Muscle layer of duodenum (tissue), 2 donors: ENCODE measurements around the gene EPHA2.
"Not testable (repeated sequence)": the region's sequence is repeated elsewhere in the genome, so short reads cannot be mapped to it uniquely, and the experiment has no call there.

Source experiments
- H3K27ac ChIP-seq: one replicate; pipeline ENCODE4 v1.7.0; 2013; ENCODE audit warnings: mild to moderate bottlenecking, low read length
- H3K27me3 ChIP-seq: one replicate; pipeline ENCODE4 v1.7.0; 2013; ENCODE audit warnings: low read depth, mild to moderate bottlenecking, control low read depth, low read length
- H3K36me3 ChIP-seq, 2 donors: one replicate each; pipeline ENCODE4 v1.7.0; 2013; ENCODE audit warnings: low read length in 2 of 2, control low read depth in 1 of 2, mild to moderate bottlenecking in 1 of 2; ENCODE audit not compliant: insufficient read depth in 2 of 2, control insufficient read depth in 1 of 2
- H3K4me1 ChIP-seq, 2 donors: one replicate each; pipeline ENCODE4 v1.7.0; 2013; ENCODE audit warnings: low read length in 2 of 2, mild to moderate bottlenecking in 2 of 2, control low read depth in 1 of 2, moderate library complexity in 1 of 2; ENCODE audit not compliant: insufficient read depth in 2 of 2, control insufficient read depth in 1 of 2
- H3K4me3 ChIP-seq, 2 donors: one replicate each; pipeline ENCODE4 v1.7.0; 2013; ENCODE audit warnings: low read length in 2 of 2, low read depth in 1 of 2, mild to moderate bottlenecking in 1 of 2
- H3K9me3 ChIP-seq, 2 donors: one replicate each; pipeline ENCODE4 v1.7.0; 2013; ENCODE audit warnings: low read length in 2 of 2, control low read depth in 1 of 2, mild to moderate bottlenecking in 1 of 2; ENCODE audit not compliant: control insufficient read depth in 1 of 2
- donor health status: healthy.

EPHA2 gene

GRCh38 chr1:16165073-16165364 is 9.2 kb upstream of the EPHA2 start:
- H3K27ac ChIP-seq = no peak overlapping the region
- no peak overlapping the region for H3K4me3 ChIP-seq
- H3K27me3 ChIP-seq = no peaks in the 10 kb centered on the region
- no peaks in the 10 kb centered on the region for H3K9me3 ChIP-seq
- no peaks in the 10 kb centered on the region for H3K36me3 ChIP-seq
- peaks cover 0 to 10% of the 10 kb centered on the region in 2 donors for H3K4me1 ChIP-seq

- Histone ChIP-seq H3K27me3 (no peaks in the 10 kb centered on the region), H3K4me3 (no peak overlapping the region), H3K36me3 (no peaks in the 10 kb centered on the region), H3K9me3 (no peaks in the 10 kb centered on the region), H3K4me1 (peaks cover 0 to 10% of the 10 kb centered on the region in 2 donors), H3K27ac (no peak overlapping the region)
Observed at GRCh38 chr1:16164213-16165072, 8.6 kb upstream of the EPHA2 start.

GRCh38 chr1:16163608-16164212 is 7.8 kb upstream of the EPHA2 start:
- H3K4me3 ChIP-seq, H3K27ac ChIP-seq, H3K4me1 ChIP-seq, H3K36me3 ChIP-seq, H3K27me3 ChIP-seq, H3K9me3 ChIP-seq: not testable (repeated sequence)

- Histone ChIP-seq H3K36me3 (no peaks in the 10 kb centered on the region), H3K4me3 (no peak overlapping the region), H3K4me1 (peaks cover 0 to 4% of the 10 kb centered on the region in 2 donors)
Observed at GRCh38 chr1:16162163-16162822, 6.4 kb upstream of the EPHA2 start.

GRCh38 chr1:16161717-16162116 is 5.8 kb upstream of the EPHA2 start:
- H3K4me3 ChIP-seq = no peak overlapping the region
- H3K36me3 ChIP-seq = no peaks in the 10 kb centered on the region
- peaks cover 0 to 4% of the 10 kb centered on the region in 2 donors for H3K4me1 ChIP-seq
- H3K27ac ChIP-seq = no peak overlapping the region
- no peaks in the 10 kb centered on the region for H3K9me3 ChIP-seq
- H3K27me3 ChIP-seq = no peaks in the 10 kb centered on the region

More at GRCh38 chr1:16162163-16162822, 6.4 kb upstream of the EPHA2 start:
- H3K27ac ChIP-seq = no peak overlapping the region
- H3K27me3 ChIP-seq = no peaks in the 10 kb centered on the region
- no peaks in the 10 kb centered on the region for H3K9me3 ChIP-seq

DNA sequence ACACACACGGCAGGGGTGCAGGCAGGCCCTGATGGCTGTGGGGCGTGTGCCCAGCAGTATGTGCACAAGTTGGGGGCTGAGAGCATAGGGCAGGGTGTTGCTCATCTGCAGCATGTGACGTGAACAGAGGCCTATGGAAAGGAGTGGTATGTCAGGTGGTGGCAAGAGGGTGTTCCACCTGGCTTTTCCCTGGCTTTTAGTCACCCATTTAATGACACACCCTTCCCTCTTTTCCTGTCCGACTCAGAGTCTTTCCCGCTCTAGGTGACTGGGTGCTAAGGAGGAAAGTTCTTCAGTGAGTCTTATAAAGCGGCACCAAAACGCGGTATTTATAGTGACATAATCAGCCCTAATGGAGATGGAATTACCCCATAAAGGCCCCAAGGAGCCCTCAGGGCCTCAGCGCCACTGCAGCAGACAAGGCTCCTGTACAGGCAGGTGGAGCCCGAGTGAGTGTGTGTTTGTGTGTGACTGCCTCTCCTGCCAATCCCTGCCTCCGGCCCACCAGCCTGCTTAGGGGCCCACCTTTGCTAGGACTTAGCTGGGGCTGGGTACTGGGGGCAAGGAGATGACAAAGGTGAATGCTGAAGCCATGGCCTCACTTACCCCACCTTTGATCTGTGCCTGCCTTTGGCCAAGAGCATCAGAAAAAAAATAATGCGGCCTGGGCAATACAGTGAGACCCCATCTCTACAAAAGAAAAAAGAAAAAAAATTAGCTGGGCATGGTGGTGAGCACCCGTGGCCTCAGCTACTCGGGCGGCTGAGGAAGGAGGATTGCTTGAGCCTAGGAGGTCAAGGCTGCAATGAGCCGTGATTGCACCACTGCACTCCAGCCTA is 3.3 kb upstream of the EPHA2 start:
- Histone ChIP-seq H3K27ac (no peak overlapping the region), H3K4me1 (peaks cover 2 to 6% of the 10 kb centered on the region in 2 donors), H3K27me3 (no peaks in the 10 kb centered on the region), H3K4me3 (no peak overlapping the region), H3K9me3 (no peaks in the 10 kb centered on the region), H3K36me3 (no peaks in the 10 kb centered on the region)

- Histone ChIP-seq H3K9me3 (no peaks in the 10 kb centered on the region), H3K27ac (no peak overlapping the region), H3K4me3 (no peak overlapping the region), H3K27me3 (no peaks in the 10 kb centered on the region), H3K4me1 (peaks cover 6 to 11% of the 10 kb centered on the region in 2 donors), H3K36me3 (no peaks in the 10 kb centered on the region)
Observed at GRCh38 chr1:16158025-16158424, 2.2 kb upstream of the EPHA2 start.

- Histone ChIP-seq H3K4me1 (peaks cover 6 to 18% of the 10 kb centered on the region in 2 donors), H3K27ac (no peak overlapping the region), H3K36me3 (no peaks in the 10 kb centered on the region), H3K9me3 (no peaks in the 10 kb centered on the region), H3K4me3 (no peak overlapping the region), H3K27me3 (no peaks in the 10 kb centered on the region)
Observed at GRCh38 chr1:16156848-16157495, 1.1 kb upstream of the EPHA2 start.

- H3K4me3 ChIP-seq = peak overlapping the region; percentile 68 to 81
- no peaks in the 10 kb centered on the region for H3K27me3 ChIP-seq
- peaks cover 0 to 8% of the 10 kb centered on the region in 2 donors for H3K36me3 ChIP-seq
- H3K4me1 ChIP-seq = peaks cover 10 to 33% of the 10 kb centered on the region in 2 donors
- peak overlapping the region; percentile 51 for H3K27ac ChIP-seq
- H3K9me3 ChIP-seq = no peaks in the 10 kb centered on the region
Observed at GRCh38 chr1:16153999-16154673, 1.7 kb downstream of the EPHA2 start.
